ENCODE data around the gene SRP14. TPM values are rescaled to one million over a fixed set of nuclear protein-coding genes. Genes with fewer than 3 reads are reported as not detected.
"Not testable (repeated sequence)": the region's sequence is repeated elsewhere in the genome, so short reads cannot be mapped to it uniquely, and the experiment has no call there.

The SRP14 gene
- polyA plus RNA-seq, 4 donors = 477 to 639 (median 543) TPM

- no peak for DNase-seq (ENCODE audit: low read depth in 4 of 4, low spot score in 3 of 4)
Measured at GRCh38 chr15:40032125-40032839, 6.7 kb downstream of the SRP14 start.

DNA sequence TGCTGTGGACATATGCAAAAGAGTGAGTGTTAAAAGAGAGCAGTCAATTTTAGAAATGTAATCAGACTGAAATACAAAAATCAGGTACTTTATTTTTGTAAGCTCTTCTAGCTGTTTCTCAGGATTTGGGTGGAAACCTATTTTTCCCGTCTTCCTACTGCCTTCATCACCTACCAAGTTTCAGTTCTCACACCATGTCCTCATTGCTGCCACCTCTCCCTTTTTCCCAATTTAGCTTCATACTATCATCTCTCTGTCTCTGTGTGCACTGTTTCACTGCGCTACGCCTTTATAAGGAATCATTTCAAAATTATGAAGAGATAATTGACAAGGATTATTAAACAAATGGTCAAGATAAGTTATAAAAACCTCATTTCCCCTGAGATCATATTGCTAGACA lies 7.7 kb downstream of the SRP14 start:
- DNase-seq (ENCODE audit: low read depth in 4 of 4, low spot score in 3 of 4) = no peak

- DNase-seq (ENCODE audit: low read depth in 4 of 4, low spot score in 3 of 4) = no peak
Measured at GRCh38 chr15:40029979-40030893, 8.7 kb downstream of the SRP14 start.

DNA sequence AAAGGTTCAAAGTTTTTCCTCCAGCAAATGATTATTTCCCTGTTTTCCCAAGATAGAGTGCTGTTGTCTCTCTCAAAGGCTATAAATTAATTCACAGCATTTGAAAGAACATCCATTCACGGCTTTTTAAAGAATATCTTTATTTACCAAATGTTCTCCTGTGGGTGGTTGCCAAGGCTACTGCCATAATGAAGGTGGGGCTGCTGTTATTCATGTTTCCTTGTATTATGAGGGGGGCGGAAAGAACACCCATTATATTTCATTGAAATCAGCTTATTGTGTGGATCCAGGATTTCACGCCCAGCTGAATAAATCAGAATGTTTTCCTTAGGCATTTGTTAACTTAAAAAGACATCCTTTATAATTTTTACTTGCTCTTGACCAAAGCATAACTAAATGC lies 10.1 kb downstream of the SRP14 start:
- DNase-seq (ENCODE audit: low read depth in 4 of 4, low spot score in 3 of 4) = no peak

- DNase-seq (ENCODE audit: low read depth in 4 of 4, low spot score in 3 of 4) = no peak
Measured at GRCh38 chr15:40028193-40028592, 10.8 kb downstream of the SRP14 start.

DNA sequence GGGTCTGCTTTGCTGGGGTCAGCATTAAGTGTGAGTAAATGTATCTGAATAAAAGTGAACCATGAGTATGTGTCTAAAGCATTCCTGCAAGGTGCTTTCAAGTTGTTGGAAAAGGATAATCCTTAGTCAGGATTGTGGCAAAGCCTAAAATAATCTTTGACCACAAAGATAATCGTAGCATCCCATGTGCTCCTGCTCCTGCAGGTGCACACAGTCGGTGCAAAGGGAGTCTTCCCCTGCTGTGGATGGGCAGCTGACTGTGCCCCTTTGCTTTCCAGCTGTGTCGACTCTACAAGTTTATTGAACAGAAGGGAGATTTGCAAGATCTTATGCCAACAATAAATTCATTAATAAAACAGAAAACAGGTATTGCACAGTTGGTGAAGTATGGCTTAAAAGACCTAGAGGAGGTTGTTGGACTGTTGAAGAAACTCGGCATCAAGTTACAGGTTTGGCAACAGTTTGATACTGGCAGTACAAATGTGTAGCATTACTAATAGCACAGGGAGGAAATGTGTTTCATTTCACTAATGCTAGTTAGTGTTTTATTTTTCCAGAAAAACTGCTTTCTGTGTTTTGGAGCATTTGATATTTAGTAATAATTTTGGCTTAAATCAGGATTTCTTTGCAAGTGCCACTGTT lies 22.6 kb downstream of the SRP14 start:
- no peak for DNase-seq (ENCODE audit: low read depth in 4 of 4, low spot score in 3 of 4)

DNA sequence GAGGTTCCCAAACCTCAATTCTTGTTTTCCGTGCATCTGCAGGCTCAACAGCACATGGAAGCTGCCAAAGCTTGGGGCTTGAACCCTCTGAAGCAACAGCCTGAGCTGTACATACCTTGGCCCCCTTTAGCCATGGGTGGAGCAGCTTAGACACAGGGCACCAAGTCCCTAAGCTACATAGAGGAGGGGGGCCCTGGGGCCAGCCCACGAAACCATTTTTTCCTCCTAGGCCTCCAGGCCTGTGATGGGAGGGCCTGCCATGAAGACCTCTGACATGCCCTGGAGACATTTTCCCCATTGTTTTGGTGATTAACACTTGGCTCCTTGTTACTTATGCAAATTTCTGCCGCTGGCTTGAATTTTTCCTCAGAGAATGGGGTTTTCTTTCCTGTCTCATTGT lies 24.6 kb downstream of the SRP14 start:
- DNase-seq (ENCODE audit: low read depth in 4 of 4, low spot score in 3 of 4) = no peak

DNA sequence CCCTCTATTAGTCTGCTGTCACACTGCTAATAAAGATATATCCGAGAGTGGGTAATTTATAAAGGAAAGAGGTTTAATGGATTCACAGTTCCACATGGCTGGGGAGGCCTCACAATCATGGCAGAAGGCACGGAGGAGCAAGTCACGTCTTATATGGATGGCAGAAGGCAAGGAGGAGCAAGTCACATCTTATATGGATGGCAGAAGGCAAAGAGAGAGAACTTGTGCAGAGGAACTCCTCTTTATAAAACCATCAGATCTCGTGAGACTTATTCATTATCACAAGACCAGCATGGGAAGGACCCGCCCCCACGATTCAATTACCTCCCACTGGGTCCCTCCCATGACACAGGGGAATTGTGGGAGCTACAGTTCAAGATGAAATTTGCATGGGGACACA lies 25.6 kb downstream of the SRP14 start:
- DNase-seq (ENCODE audit: low read depth in 4 of 4, low spot score in 3 of 4) = not testable (repeated sequence)

DNA sequence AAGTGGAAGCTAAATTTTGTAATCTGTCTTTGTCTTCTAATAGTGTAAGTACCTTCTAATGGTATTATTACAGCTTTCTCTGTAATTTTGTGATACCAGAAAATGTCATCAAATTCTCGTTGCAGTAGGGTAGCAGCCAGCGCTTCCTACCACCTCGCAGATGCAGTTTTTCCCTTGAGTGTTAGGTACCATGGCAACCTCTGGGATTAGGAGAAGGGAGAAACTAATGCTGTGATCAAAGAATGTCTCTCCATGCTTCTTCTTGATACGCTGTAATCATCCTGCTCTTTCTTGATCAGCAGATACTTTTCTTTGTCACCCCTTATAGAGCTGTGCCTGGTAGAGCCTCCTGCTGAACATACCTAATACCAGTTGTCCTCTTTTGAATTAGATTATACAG lies 27.7 kb downstream of the SRP14 start:
- DNase-seq (ENCODE audit: low read depth in 4 of 4, low spot score in 3 of 4) = no peak

- no peak for DNase-seq (ENCODE audit: low read depth in 4 of 4, low spot score in 3 of 4)
Measured at GRCh38 chr15:40010686-40011085, 28.3 kb downstream of the SRP14 start.

GRCh38 chr15:40008061-40008765 lies 30.8 kb downstream of the SRP14 start:
- DNase-seq (ENCODE audit: low read depth in 4 of 4, low spot score in 3 of 4) = no peak

GRCh38 chr15:40006646-40007045 lies 32.3 kb downstream of the SRP14 start:
- DNase-seq (ENCODE audit: low read depth in 4 of 4, low spot score in 3 of 4) = no peak

- DNase-seq (ENCODE audit: low read depth in 4 of 4, low spot score in 3 of 4) = no peak
Measured at GRCh38 chr15:40006003-40006402, 33.0 kb downstream of the SRP14 start.

GRCh38 chr15:40003116-40003916 lies 35.7 kb downstream of the SRP14 start:
- DNase-seq (ENCODE audit: low read depth in 4 of 4, low spot score in 3 of 4) = no peak

DNA sequence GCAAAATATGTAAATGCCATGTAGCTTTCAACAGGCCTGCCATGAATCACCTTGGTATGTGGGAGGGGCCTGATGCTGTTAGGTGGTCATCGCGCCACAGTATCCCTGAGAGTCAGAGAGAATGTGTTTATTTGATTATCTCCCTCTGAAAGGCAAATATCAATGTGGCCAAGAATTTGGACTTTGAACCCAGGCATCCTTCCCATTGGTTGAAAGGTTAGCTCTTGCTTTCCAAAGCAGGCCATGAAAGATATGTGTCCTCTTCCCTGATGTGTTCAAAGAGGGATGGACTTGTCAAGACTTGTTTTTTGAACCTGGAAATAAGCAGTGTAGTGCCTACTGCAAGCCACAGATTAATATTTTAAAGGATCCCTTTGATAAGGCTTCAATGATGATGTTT lies 36.7 kb downstream of the SRP14 start:
- DNase-seq (ENCODE audit: low read depth in 4 of 4, low spot score in 3 of 4) = no peak

- DNase-seq (ENCODE audit: low read depth in 4 of 4, low spot score in 3 of 4) = no peak
Measured at GRCh38 chr15:39999538-40000200, 39.3 kb downstream of the SRP14 start.

GRCh38 chr15:39998511-39999077 lies 40.4 kb downstream of the SRP14 start:
- DNase-seq (ENCODE audit: low read depth in 4 of 4, low spot score in 3 of 4) = no peak

DNA sequence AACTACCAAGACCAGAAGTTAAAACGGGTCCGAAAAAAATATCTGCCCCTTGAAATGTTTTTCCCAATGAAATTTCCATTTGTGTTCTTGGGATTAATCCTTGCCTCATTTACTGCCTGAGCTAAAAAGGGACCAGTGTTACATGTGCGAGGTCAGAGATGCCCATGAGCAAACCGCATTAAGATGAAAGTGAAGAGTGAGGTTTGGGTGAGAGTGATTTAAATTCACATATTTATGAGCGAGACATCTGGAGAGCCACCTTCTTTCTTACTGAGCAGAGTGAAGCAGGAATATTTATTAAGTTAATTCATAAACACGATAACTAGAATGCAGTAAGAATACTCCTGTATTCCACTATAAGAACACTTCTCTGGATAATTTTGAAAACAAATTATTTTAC lies 41.3 kb downstream of the SRP14 start:
- no peak for DNase-seq (ENCODE audit: low read depth in 4 of 4, low spot score in 3 of 4)

GRCh38 chr15:39997031-39997430 lies 42.0 kb downstream of the SRP14 start:
- no peak for DNase-seq (ENCODE audit: low read depth in 4 of 4, low spot score in 3 of 4)
